H1 (cell line): ENCODE results near the gene CSNK1D. TPM values are rescaled to one million over a fixed set of nuclear protein-coding genes. Genes with fewer than 3 reads are reported as not detected.
A peak's percentile ranks its signal among the peaks of the same experiment; 100 is the strongest.

Experiments used
- EP300 ChIP-seq, 2 experiments: IDR thresholded peaks; 1 replicate in 1 of 2; 2 replicates in 1 of 2; pipeline ENCODE4 v1.6.1; 2011 to 2012; ENCODE audit warnings: low read depth in 2 of 2, low read length in 2 of 2, mild to moderate bottlenecking in 2 of 2, borderline replicate concordance in 1 of 2, inconsistent platforms in 1 of 2, moderate library complexity in 1 of 2
- polyA plus RNA-seq, 7 experiments: library from polyadenylated mRNA; depleted of rRNA in 3 of 7; stranded (reverse) in 5 of 7; unstranded in 2 of 7; fragments of >200 nt in 5 of 7; fragments of 200-250 nt in 2 of 7; gene quantifications; 1 replicate in 5 of 7; 2 replicates in 1 of 7; 4 replicates in 1 of 7; pipeline versions ENCODE4 v1.2.1 to v1.2.3, GENCODE V29; 2011 to 2013; ENCODE audit warnings: missing spikeins in 2 of 7, mixed read lengths in 2 of 7
- total RNA-seq: library from RNA; stranded (reverse); fragmentation: NEBNext Ultra II Directional; extraction: Animal tissue kit (Norgen Biotek cat#: 25700); gene quantifications from 2 replicates; pipeline ENCODE4 v1.2.1, GENCODE V29; 2021
- TF ChIP-seq, protein P1 (sequence below): fragments of 300-600 bp; sonication (generic); IDR thresholded peaks from 2 replicates; pipeline ENCODE4 v1.7.1; 2012; ENCODE audit warnings: low read length, moderate library complexity, mild to moderate bottlenecking, inconsistent platforms; ENCODE audit not compliant: insufficient replicate concordance

The CSNK1D gene
- total and polyA plus RNA-seq, 2 of the 8 experiments (the other 6 are each of a cell fraction or from before 2014, with no cell fraction given) = 73.5 to 103 TPM

DNA sequence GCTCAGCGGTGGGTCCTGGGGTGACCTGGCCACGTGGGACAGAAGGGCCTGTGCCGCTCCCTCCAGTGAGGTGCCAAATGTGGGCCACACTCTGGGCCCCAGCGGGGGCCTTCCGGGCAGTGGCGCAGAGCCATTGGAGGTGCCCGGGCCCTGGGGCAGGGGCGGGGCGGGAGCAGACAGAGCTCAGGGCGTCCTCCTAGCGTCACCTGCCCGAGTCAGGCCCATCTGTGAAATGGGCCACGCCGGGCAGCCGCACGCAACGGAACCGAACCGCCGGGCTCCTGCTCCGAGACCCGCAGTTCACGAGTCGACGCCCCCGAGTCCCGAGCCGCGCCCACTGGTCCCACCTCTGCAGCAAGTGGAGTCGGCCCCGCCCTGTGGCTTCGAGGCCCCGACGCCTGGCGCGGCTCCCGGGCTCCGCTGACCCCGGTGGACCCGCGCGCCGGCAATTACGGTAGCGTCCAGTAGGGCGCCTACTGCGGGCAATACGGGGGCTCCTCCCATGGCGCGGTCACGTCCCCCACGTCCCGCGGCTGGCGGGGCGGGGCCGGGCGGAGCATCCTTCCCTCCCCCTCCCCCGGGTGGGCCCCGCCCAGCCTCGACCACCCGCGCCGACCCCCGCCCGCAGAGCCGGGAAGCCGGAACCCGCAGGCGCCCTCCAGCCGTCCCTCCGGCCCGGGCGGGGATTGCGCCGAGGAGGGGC lies 42.7 kb downstream of the CSNK1D start (continued):
- TF ChIP-seq, protein P1, sequence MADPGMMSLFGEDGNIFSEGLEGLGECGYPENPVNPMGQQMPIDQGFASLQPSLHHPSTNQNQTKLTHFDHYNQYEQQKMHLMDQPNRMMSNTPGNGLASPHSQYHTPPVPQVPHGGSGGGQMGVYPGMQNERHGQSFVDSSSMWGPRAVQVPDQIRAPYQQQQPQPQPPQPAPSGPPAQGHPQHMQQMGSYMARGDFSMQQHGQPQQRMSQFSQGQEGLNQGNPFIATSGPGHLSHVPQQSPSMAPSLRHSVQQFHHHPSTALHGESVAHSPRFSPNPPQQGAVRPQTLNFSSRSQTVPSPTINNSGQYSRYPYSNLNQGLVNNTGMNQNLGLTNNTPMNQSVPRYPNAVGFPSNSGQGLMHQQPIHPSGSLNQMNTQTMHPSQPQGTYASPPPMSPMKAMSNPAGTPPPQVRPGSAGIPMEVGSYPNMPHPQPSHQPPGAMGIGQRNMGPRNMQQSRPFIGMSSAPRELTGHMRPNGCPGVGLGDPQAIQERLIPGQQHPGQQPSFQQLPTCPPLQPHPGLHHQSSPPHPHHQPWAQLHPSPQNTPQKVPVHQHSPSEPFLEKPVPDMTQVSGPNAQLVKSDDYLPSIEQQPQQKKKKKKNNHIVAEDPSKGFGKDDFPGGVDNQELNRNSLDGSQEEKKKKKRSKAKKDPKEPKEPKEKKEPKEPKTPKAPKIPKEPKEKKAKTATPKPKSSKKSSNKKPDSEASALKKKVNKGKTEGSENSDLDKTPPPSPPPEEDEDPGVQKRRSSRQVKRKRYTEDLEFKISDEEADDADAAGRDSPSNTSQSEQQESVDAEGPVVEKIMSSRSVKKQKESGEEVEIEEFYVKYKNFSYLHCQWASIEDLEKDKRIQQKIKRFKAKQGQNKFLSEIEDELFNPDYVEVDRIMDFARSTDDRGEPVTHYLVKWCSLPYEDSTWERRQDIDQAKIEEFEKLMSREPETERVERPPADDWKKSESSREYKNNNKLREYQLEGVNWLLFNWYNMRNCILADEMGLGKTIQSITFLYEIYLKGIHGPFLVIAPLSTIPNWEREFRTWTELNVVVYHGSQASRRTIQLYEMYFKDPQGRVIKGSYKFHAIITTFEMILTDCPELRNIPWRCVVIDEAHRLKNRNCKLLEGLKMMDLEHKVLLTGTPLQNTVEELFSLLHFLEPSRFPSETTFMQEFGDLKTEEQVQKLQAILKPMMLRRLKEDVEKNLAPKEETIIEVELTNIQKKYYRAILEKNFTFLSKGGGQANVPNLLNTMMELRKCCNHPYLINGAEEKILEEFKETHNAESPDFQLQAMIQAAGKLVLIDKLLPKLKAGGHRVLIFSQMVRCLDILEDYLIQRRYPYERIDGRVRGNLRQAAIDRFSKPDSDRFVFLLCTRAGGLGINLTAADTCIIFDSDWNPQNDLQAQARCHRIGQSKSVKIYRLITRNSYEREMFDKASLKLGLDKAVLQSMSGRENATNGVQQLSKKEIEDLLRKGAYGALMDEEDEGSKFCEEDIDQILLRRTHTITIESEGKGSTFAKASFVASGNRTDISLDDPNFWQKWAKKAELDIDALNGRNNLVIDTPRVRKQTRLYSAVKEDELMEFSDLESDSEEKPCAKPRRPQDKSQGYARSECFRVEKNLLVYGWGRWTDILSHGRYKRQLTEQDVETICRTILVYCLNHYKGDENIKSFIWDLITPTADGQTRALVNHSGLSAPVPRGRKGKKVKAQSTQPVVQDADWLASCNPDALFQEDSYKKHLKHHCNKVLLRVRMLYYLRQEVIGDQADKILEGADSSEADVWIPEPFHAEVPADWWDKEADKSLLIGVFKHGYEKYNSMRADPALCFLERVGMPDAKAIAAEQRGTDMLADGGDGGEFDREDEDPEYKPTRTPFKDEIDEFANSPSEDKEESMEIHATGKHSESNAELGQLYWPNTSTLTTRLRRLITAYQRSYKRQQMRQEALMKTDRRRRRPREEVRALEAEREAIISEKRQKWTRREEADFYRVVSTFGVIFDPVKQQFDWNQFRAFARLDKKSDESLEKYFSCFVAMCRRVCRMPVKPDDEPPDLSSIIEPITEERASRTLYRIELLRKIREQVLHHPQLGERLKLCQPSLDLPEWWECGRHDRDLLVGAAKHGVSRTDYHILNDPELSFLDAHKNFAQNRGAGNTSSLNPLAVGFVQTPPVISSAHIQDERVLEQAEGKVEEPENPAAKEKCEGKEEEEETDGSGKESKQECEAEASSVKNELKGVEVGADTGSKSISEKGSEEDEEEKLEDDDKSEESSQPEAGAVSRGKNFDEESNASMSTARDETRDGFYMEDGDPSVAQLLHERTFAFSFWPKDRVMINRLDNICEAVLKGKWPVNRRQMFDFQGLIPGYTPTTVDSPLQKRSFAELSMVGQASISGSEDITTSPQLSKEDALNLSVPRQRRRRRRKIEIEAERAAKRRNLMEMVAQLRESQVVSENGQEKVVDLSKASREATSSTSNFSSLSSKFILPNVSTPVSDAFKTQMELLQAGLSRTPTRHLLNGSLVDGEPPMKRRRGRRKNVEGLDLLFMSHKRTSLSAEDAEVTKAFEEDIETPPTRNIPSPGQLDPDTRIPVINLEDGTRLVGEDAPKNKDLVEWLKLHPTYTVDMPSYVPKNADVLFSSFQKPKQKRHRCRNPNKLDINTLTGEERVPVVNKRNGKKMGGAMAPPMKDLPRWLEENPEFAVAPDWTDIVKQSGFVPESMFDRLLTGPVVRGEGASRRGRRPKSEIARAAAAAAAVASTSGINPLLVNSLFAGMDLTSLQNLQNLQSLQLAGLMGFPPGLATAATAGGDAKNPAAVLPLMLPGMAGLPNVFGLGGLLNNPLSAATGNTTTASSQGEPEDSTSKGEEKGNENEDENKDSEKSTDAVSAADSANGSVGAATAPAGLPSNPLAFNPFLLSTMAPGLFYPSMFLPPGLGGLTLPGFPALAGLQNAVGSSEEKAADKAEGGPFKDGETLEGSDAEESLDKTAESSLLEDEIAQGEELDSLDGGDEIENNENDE = peak; percentile 99
- no peak for TF ChIP-seq EP300 (IDR thresholded peaks at IDR 0.05; ENCODE audit: borderline replicate concordance in 1 of 2, low read depth in 2 of 2, low read length in 2 of 2)
